AG09309 (cell line): ENCODE results near the gene GTF2F2.

Experiments used
- DNase-seq: peaks from one replicate; pipeline ENCODE4 v3.0.0-alpha.2; 2010; ENCODE audit warnings: low read depth
- H3K4me3 ChIP-seq: 2 replicates; pipeline ENCODE4 v1.5.1; 2011; ENCODE audit warnings: mild to moderate bottlenecking, low read depth, low read length, moderate library complexity; ENCODE audit not compliant: control insufficient read depth
- TF ChIP-seq, protein P1 (sequence below): IDR thresholded peaks from 2 replicates; pipeline ENCODE4 v1.5.1; 2011; ENCODE audit warnings: mild to moderate bottlenecking, low read depth, low read length, inconsistent platforms; ENCODE audit not compliant: insufficient read depth, control insufficient read depth; ENCODE audit errors: missing control alignments

The GTF2F2 gene, protein sequence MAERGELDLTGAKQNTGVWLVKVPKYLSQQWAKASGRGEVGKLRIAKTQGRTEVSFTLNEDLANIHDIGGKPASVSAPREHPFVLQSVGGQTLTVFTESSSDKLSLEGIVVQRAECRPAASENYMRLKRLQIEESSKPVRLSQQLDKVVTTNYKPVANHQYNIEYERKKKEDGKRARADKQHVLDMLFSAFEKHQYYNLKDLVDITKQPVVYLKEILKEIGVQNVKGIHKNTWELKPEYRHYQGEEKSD

DNA sequence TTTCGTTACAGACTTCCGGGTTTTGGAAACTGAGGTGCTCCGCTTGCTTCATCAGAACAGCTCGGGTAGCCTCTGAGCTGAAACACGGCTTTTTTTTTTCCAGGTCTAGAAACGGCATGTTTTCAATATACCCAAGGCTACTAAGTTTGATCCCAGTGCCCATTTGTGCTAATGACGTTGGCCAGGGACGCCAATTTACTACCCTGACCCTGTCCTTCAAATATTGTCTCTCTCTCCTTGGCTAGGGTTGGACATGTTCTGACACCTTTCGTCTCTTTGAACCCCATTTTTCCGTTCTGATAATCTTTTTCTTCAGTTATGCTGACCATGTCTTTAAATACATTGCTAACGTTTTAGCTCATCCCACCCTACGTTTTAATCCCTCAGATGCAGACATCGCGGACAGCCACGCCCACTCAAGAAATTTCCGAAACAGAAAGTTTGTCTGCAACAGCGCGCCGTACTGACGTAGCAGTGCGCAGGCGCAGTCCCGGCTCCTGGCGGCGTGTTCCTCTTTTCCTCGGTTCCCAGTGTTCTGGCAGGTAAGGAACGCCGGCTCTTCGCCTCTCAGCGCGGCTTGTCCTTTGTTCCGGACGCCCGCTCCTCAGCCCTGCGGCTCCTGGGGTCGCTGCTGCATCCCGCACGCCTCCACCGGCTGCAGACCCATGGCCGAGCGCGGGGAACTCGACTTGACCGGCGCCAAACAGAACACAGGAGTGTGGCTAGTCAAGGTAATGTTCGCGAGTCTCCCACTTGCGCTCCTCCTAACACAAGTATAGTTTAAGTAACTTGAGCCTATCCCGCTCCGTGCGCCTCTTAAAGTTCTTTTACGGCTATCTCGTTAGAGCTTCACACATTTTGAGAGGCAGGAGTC lies at the start of gene GTF2F2:
Gene GTF2F2, plus strand, starts transcription at position 520 of the 874 bp plus-strand sequence. Its CDS starts 146 bp downstream, at position 666.
- peak within 1 kb of the TSS; percentile 54 for H3K4me3 ChIP-seq
- TF ChIP-seq, protein P1, sequence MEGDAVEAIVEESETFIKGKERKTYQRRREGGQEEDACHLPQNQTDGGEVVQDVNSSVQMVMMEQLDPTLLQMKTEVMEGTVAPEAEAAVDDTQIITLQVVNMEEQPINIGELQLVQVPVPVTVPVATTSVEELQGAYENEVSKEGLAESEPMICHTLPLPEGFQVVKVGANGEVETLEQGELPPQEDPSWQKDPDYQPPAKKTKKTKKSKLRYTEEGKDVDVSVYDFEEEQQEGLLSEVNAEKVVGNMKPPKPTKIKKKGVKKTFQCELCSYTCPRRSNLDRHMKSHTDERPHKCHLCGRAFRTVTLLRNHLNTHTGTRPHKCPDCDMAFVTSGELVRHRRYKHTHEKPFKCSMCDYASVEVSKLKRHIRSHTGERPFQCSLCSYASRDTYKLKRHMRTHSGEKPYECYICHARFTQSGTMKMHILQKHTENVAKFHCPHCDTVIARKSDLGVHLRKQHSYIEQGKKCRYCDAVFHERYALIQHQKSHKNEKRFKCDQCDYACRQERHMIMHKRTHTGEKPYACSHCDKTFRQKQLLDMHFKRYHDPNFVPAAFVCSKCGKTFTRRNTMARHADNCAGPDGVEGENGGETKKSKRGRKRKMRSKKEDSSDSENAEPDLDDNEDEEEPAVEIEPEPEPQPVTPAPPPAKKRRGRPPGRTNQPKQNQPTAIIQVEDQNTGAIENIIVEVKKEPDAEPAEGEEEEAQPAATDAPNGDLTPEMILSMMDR, result no peak
- peak; percentile 55 for DNase-seq

GRCh38 chr13:45073809-45074208 lies 46.5 kb upstream of the GTF2F2 start:
- TF ChIP-seq, protein P1, result no peak
- DNase-seq, result no peak
- H3K4me3 ChIP-seq, result no peak overlapping the region

DNA sequence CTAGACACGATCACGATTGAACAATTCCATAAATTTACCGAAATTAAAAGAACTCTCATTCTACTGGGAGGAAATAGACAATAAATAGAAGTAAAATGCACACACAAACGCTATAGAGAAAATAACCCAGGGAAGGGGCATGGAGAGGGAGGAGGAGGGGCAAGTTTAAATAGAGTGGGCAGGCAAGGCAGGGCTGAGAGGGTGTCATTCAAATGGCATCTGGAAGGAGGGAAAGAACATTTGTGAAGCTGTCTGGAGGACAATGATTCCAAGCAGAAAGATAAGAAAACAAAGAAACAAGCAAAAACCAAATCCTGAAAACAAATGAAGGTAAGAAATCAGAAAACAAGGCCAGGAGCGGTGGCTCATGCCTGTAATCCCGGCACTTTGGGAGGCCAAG lies 45.6 kb upstream of the GTF2F2 start:
- DNase-seq, result no peak
- no peak overlapping the region for H3K4me3 ChIP-seq
- TF ChIP-seq, protein P1, result no peak

DNA sequence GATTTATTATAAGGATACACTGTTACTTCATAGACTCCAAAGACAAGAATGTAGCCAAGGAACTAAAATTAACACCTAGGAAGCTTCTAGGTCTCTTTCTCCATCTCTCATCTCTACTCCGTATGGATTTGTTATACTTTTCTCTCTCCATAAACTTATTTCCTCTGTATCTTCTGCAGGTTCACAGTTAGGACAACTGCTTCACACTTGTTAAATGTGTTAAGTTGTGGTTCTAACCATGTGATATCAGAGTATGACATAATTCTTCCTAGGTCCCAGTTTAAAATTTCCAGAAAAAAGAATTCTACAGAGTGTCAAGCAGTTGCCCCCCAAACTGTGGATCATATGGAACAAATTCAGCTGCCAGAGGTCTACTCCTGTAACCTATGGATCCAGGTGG lies 42.3 kb upstream of the GTF2F2 start:
- H3K4me3 ChIP-seq, result no peak overlapping the region
- no peak for DNase-seq
- TF ChIP-seq, protein P1, result no peak

- TF ChIP-seq, protein P1, result no peak
- no peak overlapping the region for H3K4me3 ChIP-seq
- peak; percentile 68 for DNase-seq
Measured at GRCh38 chr13:45082964-45083363, 37.3 kb upstream of the GTF2F2 start.

DNA sequence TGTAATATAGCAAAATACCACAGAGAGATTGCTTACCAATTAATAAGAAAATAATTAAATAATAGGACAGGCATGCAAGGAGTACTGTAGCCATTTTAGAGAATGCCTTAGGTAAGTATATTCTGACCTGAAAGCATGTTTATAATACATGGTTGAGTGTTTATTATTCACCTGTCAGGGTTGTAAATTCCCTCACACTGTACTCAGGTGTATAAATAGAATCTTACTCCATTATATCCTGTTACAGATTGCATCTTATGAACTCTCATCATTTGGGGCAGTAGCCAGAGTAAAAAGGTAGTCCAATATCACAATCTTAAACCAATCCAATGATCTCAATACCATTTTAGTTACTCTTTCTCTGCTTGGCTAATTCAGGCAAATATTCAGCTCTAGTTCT lies 35.8 kb upstream of the GTF2F2 start:
- TF ChIP-seq, protein P1, result no peak
- H3K4me3 ChIP-seq, result no peak overlapping the region
- no peak for DNase-seq
